WTC11 (cell line): ENCODE results near the gene SYNC.

Experiments
- CTCF ChIP-seq: fragments of 200-600 bp; IDR thresholded peaks from 2 replicates; pipeline ENCODE4 v1.8.0; 2022; ENCODE audit warnings: antibody characterized with exemption
- E2F1 ChIP-seq: sonication (generic); formaldehyde crosslinking; IDR thresholded peaks from 2 replicates; pipeline ENCODE4 v1.8.0; 2022; ENCODE audit warnings: mild to moderate bottlenecking, missing genetic modification reagents
- KAT7 ChIP-seq: sonication (generic); formaldehyde crosslinking; IDR thresholded peaks from 2 replicates; pipeline ENCODE4 v1.8.1; 2023; ENCODE audit warnings: missing genetic modification reagents, mild to moderate bottlenecking, borderline replicate concordance

GRCh38 chr1:32727876-32728275 is 25.3 kb upstream of the SYNC start:
- TF ChIP-seq CTCF (no peak), E2F1 (CRISPR knock-in tag) (no peak), KAT7 (no peak)
